Immature natural killer cell (primary cell): ENCODE measurements around the gene FKBP10. TPM values are rescaled to one million over a fixed set of nuclear protein-coding genes. Genes with fewer than 3 reads are reported as not detected.

Experiments used
- DNase-seq, 3 donors: peaks; one replicate each; pipeline ENCODE4 v3.0.0; 2022; ENCODE audit warnings: mixed read lengths in 1 of 3
- H3K27ac Mint-ChIP-seq, 6 donors: one replicate each; pipeline ENCODE4 v1.8.0; 2020; ENCODE audit warnings: mixed read lengths in 6 of 6, mild to moderate bottlenecking in 5 of 6, inconsistent platforms in 4 of 6, moderate library complexity in 3 of 6
- H3K27me3 Mint-ChIP-seq, 3 donors: one replicate each; pipeline ENCODE4 v1.8.0; 2020 to 2021; ENCODE audit warnings: low read depth in 3 of 3, mild to moderate bottlenecking in 3 of 3, mixed read lengths in 3 of 3, moderate library complexity in 3 of 3, inconsistent platforms in 1 of 3
- H3K36me3 Mint-ChIP-seq, 3 donors: one replicate each; pipeline ENCODE4 v1.8.0; 2020; ENCODE audit warnings: mixed read lengths in 3 of 3, inconsistent platforms in 2 of 3, mild to moderate bottlenecking in 2 of 3
- H3K4me1 Mint-ChIP-seq, 2 donors: one replicate each; pipeline ENCODE4 v1.8.0; 2020; ENCODE audit warnings: inconsistent platforms in 2 of 2, mild to moderate bottlenecking in 2 of 2, mixed read lengths in 2 of 2, moderate library complexity in 1 of 2
- H3K4me3 Mint-ChIP-seq, 5 donors: one replicate each; pipeline ENCODE4 v1.8.0; 2020; ENCODE audit warnings: mild to moderate bottlenecking in 5 of 5, mixed read lengths in 5 of 5, inconsistent platforms in 3 of 5, moderate library complexity in 3 of 5
- H3K9me3 Mint-ChIP-seq, 6 donors: one replicate each; pipeline ENCODE4 v1.8.0; 2020; ENCODE audit warnings: mild to moderate bottlenecking in 6 of 6, mixed read lengths in 6 of 6, inconsistent platforms in 4 of 6, moderate library complexity in 3 of 6
- polyA plus RNA-seq, 3 donors: library from polyadenylated mRNA; unstranded; fragments of 300-500 nt; fragmentation: Illumina TruSeq; gene quantifications; one replicate each; pipeline ENCODE4 v1.2.3, GENCODE V29; 2021

The FKBP10 gene
- polyA plus RNA-seq, 3 donors from 2014 or later, result 0.43 to 0.71 TPM; not detected in 1

DNA sequence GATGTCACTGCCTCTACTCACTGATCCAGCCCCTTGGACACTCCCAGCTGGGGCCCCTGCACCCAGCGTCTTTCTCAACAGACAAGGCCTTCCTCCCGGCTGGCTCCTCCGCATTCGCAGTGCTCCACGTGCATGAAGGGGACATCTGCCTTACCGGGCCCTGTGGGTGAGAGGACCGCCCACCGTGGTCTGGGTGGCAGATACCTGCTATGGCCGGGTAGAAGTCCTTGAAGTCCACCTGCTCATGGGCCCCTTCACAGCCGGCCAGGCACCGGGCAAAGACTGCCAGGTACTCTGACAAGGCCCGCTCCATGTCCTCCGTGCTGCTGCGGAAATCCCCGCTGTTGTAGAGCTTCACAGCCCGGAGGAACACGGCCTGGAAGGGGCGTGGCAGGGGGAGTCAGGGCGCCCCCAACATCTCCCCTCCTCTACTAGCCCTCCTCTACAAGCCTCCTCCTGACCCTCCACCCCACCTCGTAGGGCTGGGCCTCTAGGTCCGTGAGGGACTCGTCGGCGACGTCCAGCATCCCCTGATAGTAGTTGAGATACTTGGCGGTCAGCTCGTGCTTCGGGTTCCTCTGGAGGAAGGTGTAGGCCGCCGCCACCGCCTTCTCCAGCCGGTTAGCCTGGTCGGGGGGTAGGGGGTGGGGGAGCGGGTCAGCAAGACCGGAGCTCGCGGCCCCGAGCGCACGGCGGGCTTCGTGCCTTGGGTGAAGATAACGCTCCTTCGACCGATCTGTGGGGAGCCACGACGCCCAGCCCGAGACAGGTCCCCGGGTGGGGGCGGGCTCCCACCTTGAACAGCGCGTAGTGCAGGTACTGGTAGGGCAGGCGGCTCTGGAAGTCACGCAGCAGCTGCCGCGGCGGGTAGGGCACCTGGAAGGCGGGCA lies 1.9 kb upstream of the FKBP10 start:
- peak overlapping the region in 1 of 6 donors; percentile 53 for H3K27ac Mint-ChIP-seq
- peaks cover 2 to 6% (median 5%) of the 10 kb centered on the region in 3 donors for H3K27me3 Mint-ChIP-seq
- no peaks in the 10 kb centered on the region for H3K9me3 Mint-ChIP-seq
- DNase-seq, result no peak
- peaks cover 31 to 33% of the 10 kb centered on the region in 2 donors for H3K4me1 Mint-ChIP-seq
- H3K36me3 Mint-ChIP-seq, result peaks cover 0 to 3% (median 0%) of the 10 kb centered on the region in 3 donors
- H3K4me3 Mint-ChIP-seq, result peak overlapping the region; percentile 72 to 97 (median 77)

DNA sequence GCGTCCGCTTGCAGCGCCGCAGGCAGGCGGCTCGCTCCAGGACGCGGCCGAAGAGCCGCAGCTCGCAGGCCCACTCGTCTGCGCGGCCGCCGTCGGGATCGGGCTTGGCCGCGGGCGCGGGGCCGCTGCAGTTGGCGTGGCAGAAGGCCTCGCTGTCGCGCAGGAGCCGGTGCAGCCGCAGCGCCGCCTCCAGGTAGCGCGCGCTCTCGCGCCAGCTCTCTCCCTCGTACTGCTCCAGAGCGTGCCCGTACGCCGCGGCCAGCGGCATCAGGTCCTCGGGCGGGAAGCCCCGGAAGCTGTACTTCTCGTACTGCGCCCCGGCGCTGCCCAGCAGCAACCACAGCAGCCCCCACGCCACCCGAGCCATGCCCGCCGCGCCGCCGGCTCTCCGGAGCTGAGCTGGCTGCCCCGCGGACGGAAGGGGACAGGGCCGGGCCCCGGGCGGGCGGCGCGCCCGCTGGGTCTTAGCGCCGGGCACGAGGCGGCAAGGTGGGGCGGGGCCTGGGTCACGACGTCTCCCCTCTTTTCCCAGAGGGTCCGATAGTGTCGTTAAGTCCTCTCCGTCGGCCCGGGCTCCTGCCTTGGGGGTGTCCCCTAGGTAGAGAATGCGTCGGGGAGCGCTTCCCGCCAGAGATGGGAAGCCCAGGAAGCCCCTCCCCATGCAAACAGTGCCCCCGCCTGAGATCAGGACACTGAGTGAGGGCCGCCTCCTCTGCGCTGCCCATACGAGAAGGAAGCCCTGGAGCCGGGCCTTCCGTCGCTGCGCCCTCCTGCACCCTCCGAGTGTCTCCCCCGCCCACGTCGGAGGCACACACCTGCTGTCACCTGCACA lies 1.0 kb upstream of the FKBP10 start, which contains the start of gene P3H4:
Gene P3H4 (minus strand): TSS at position 401 of the 832 bp plus-strand sequence. CDS start 34 bp downstream, at position 367.
- H3K4me1 Mint-ChIP-seq, result peaks cover 31 to 33% of the 10 kb centered on the region in 2 donors
- H3K36me3 Mint-ChIP-seq, result no peaks in the 10 kb centered on the region
- no peaks in the 10 kb centered on the region for H3K9me3 Mint-ChIP-seq
- peak within 1 kb of the TSS; percentile 58 to 86 (median 74) for H3K27ac Mint-ChIP-seq
- peak; percentile 78 to 81 (median 79) for DNase-seq
- peak within 1 kb of the TSS; percentile 93 to 99 (median 96) for H3K4me3 Mint-ChIP-seq
- H3K27me3 Mint-ChIP-seq, result peaks cover 2 to 6% (median 5%) of the 10 kb centered on the region in 3 donors

DNA sequence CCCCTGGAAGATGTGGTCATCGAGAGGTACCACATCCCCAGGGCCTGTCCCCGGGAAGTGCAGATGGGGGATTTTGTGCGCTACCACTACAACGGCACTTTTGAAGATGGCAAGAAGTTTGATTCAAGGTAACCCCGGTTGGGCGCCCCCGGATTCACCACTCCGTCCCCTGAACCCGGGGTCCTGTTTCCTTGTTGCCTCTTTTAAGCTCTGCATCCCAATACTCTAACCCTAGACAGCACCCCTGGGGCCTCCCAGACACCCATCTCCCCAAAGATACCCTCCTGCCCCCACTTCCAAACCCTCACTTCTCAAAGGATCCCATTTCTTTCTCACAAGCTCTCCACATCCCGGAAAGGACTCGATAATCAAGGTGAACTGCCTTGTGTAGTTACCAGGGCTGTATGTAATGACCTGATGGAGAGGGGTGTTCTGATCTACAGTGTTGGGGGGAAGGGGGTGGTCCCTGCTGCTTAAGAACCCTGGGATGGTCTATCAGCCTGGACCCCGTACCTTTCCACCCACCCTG lies 412 bp downstream of the FKBP10 start:
- peaks cover 31 to 33% of the 10 kb centered on the region in 2 donors for H3K4me1 Mint-ChIP-seq
- no peaks in the 10 kb centered on the region for H3K36me3 Mint-ChIP-seq
- H3K27me3 Mint-ChIP-seq, result peaks cover 2 to 5% (median 4%) of the 10 kb centered on the region in 3 donors
- DNase-seq, result no peak
- H3K4me3 Mint-ChIP-seq, result peak overlapping the region; percentile 64 to 74 (median 72)
- H3K27ac Mint-ChIP-seq, result peak overlapping the region in 3 of 6 donors; percentile 13 to 71 (median 15)
- H3K9me3 Mint-ChIP-seq, result no peaks in the 10 kb centered on the region

DNA sequence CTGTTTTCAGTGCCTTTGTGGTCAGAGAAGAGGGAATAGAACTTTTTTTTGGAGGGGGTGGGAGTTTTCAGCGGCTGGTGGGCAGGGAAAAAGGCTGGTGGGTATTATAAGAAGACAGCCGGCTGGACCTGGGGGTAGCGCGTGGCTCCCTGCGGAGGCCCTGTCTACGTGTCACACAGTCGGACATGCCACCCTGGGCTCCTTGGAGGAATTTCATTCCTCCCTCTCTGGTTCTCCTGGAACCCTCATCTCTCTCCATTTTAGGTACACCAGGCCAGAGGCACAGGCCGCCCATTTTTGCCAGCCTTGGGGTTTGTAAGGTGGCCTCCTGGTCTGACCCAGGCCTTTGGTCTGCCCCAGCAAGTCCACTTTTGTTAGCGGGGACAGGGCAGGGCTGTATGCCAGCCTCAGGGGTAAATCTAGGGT lies 908 bp downstream of the FKBP10 start:
- Mint-ChIP-seq H3K9me3 (no peaks in the 10 kb centered on the region), H3K36me3 (no peaks in the 10 kb centered on the region), H3K27me3 (peaks cover 2 to 5% (median 4%) of the 10 kb centered on the region in 3 donors), H3K4me1 (peaks cover 31 to 33% of the 10 kb centered on the region in 2 donors), H3K4me3 (peak overlapping the region; percentile 43 to 74 (median 72)), H3K27ac (peak overlapping the region in 2 of 6 donors; percentile 16 to 50)
- no peak for DNase-seq

DNA sequence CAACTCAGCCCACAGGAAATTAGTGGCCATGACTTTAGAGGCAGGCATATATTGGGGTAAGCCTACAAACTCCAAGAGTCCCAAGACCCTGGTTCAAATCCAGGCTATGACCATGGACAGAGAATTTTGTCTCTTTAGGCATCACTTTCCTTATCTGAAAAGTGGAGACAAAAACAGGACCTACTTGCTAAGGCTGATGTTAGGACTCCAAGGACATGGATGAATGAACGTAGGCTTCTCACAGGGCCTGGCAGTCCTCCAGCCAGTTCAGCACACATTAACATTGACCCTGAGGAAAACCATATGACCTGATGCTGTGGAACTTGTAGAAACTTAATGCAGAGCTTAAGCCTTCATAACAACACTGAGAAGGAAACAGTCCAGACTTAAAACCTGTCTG lies 1.4 kb downstream of the FKBP10 start:
- DNase-seq, result no peak
- H3K4me1 Mint-ChIP-seq, result peaks cover 29 to 33% of the 10 kb centered on the region in 2 donors
- H3K27ac Mint-ChIP-seq, result peak overlapping the region in 2 of 6 donors; percentile 16 to 31
- no peaks in the 10 kb centered on the region for H3K9me3 Mint-ChIP-seq
- peaks cover 2 to 5% (median 4%) of the 10 kb centered on the region in 3 donors for H3K27me3 Mint-ChIP-seq
- no peaks in the 10 kb centered on the region for H3K36me3 Mint-ChIP-seq
- H3K4me3 Mint-ChIP-seq, result peak overlapping the region in 2 of 5 donors; percentile 72 to 73

DNA sequence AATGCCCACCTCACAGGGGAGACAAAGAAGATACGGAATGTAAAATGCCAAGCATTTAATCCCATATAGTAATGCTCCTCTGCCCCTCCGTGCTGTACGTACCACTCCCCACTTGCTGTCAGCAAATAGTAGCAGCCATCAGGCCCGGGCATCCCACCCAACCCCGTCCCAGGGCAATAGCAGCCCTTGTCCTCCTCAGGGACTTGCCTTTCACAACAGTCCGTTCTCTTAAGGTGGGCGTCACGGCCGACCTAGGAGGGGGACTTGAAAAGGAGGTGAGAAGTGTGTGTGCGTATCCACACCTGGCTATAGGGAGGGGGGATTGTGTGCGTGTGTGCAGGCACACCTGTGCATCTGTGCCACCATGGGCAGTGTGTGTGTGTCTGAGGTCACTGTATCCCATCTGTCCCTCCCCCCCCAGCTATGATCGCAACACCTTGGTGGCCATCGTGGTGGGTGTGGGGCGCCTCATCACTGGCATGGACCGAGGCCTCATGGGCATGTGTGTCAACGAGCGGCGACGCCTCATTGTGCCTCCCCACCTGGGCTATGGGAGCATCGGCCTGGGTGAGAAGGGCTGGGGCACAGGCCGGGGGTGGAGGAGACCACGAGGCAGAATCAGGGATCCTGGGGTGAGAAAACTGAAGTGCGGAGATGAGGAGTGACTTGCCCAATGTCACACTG lies 4.0 kb downstream of the FKBP10 start:
- Mint-ChIP-seq H3K4me3 (no peak overlapping the region), H3K4me1 (peaks cover 13 to 17% of the 10 kb centered on the region in 2 donors), H3K9me3 (no peaks in the 10 kb centered on the region), H3K36me3 (no peaks in the 10 kb centered on the region), H3K27me3 (peaks cover 2 to 5% (median 4%) of the 10 kb centered on the region in 3 donors), H3K27ac (no peak overlapping the region)
- no peak for DNase-seq

DNA sequence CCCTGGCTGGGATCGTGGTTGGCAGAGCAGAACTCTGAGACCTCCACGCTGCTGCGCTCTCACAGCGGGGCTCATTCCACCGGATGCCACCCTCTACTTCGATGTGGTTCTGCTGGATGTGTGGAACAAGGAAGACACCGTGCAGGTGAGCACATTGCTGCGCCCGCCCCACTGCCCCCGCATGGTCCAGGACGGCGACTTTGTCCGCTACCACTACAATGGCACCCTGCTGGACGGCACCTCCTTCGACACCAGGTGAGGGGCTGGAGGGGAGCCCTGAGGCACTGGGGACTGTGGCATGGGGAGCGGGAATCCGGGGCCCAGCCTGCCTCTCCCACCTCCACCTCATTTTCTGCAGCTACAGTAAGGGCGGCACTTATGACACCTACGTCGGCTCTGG lies 5.2 kb downstream of the FKBP10 start:
- DNase-seq, result no peak
- Mint-ChIP-seq H3K27me3 (peaks cover 0 to 4% (median 2%) of the 10 kb centered on the region in 3 donors), H3K4me1 (peaks cover 5 to 10% of the 10 kb centered on the region in 2 donors), H3K4me3 (no peak overlapping the region), H3K36me3 (no peaks in the 10 kb centered on the region), H3K9me3 (no peaks in the 10 kb centered on the region), H3K27ac (no peak overlapping the region)

DNA sequence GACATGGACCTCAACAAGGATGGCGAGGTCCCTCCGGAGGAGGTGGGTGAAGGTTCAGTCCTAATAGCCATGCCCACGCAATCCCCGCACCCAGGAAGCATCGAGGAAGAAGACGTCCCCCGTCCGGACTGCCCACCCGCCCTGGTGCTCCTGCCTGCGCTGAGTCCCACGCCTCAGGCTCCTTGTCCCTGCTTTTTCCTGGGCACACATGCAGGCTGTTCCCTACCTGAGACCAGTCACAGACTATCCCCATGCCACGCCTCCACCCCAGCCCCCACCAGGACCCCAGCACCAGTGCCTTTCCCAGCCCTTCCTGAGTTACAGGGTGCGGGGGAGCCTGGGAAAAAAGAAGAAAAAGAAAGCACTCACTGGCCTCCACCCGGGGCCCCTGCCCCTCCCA lies 9.0 kb downstream of the FKBP10 start:
- Mint-ChIP-seq H3K4me3 (no peak overlapping the region), H3K9me3 (no peaks in the 10 kb centered on the region), H3K27me3 (peaks cover 0 to 2% (median 1%) of the 10 kb centered on the region in 3 donors), H3K27ac (no peak overlapping the region), H3K36me3 (peaks cover 0 to 3% (median 0%) of the 10 kb centered on the region in 3 donors), H3K4me1 (no peaks in the 10 kb centered on the region)
- DNase-seq, result no peak

DNA sequence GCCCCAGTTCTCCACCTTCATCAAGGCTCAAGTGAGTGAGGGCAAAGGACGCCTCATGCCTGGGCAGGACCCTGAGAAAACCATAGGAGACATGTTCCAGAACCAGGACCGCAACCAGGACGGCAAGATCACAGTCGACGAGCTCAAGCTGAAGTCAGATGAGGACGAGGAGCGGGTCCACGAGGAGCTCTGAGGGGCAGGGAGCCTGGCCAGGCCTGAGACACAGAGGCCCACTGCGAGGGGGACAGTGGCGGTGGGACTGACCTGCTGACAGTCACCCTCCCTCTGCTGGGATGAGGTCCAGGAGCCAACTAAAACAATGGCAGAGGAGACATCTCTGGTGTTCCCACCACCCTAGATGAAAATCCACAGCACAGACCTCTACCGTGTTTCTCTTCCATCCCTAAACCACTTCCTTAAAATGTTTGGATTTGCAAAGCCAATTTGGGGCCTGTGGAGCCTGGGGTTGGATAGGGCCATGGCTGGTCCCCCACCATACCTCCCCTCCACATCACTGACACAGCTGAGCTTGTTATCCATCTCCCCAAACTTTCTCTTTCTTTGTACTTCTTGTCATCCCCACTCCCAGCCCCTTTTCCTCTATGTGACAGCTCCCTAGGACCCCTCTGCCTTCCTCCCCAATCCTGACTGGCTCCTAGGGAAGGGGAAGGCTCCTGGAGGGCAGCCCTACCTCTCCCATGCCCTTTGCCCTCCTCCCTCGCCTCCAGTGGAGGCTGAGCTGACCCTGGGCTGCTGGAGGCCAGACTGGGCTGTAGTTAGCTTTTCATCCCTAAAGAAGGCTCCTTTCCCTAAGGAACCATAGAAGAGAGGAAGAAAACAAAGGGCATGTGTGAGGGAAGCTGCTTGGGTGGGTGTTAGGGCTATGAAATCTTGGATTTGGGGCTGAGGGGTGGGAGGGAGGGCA lies 9.7 kb downstream of the FKBP10 start:
- Mint-ChIP-seq H3K27ac (no peak overlapping the region), H3K36me3 (peaks cover 0 to 3% (median 0%) of the 10 kb centered on the region in 3 donors), H3K9me3 (no peaks in the 10 kb centered on the region), H3K4me3 (no peak overlapping the region), H3K4me1 (no peaks in the 10 kb centered on the region), H3K27me3 (peaks cover 0 to 2% (median 1%) of the 10 kb centered on the region in 3 donors)
- no peak for DNase-seq

DNA sequence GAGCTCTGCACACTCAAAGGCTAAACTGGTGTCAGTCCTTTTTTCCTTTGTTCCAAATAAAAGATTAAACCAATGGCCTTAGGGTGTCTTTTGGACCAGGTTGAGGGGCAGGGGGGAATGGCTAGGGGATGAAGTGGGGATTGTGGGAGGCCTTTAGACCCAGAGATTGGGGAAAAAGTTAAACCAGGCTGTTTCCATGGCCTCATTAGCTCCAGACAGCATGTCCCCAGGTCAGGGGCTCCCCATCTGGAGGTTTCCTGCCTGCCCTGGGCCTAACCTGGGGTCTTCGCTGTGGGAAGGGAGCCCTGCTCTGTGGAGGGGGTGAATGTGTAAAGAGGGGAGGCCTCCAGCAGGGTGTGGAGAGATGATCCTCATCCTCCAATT lies 10.3 kb downstream of the FKBP10 start:
- peaks cover 0 to 3% (median 0%) of the 10 kb centered on the region in 3 donors for H3K36me3 Mint-ChIP-seq
- no peak overlapping the region for H3K4me3 Mint-ChIP-seq
- H3K27me3 Mint-ChIP-seq, result peaks cover 0 to 2% (median 1%) of the 10 kb centered on the region in 3 donors
- H3K27ac Mint-ChIP-seq, result no peak overlapping the region
- H3K9me3 Mint-ChIP-seq, result no peaks in the 10 kb centered on the region
- DNase-seq, result no peak
- H3K4me1 Mint-ChIP-seq, result no peaks in the 10 kb centered on the region

DNA sequence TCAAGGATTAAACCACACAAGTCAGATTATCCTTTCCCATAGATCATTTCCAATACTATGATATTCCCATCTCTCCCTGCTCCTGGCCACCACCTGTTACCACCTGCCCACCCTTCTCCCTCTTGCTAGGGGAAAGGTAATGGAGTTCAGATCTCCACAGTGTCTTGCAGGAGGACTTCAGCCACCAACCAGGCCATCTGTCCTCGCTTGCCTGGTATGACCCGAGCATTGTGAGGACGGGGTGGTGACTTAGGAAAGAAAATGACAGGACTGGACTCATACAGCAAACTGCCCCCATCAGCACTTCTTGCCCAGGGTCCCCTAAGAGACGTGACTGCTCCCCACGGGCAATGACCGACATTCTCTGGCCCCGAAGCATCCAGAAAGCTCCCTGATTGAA lies 10.8 kb downstream of the FKBP10 start:
- peaks cover 0 to 3% (median 0%) of the 10 kb centered on the region in 3 donors for H3K36me3 Mint-ChIP-seq
- no peaks in the 10 kb centered on the region for H3K4me1 Mint-ChIP-seq
- H3K27me3 Mint-ChIP-seq, result peaks cover 0 to 2% (median 1%) of the 10 kb centered on the region in 3 donors
- no peak overlapping the region for H3K27ac Mint-ChIP-seq
- DNase-seq, result no peak
- H3K4me3 Mint-ChIP-seq, result no peak overlapping the region
- H3K9me3 Mint-ChIP-seq, result no peaks in the 10 kb centered on the region

DNA sequence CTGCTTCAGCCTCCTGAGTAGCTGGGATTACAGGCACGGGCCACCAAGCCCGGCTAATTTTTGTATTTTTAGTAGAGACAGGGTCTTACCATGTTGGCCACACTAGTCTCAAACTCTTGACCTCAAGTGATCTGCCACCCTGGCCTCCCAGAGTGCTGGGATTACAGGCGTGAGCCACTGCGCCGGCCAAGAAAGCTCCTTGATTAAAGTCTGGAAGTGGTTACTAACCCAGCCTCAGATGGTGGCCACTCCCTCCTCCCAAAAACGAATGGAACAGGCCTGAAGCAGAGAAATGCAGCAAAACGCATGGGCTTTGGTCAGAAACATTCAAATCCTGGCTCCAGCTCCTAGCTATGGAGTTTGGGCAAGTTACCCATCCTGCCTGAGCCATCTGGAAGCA lies 11.3 kb downstream of the FKBP10 start:
- no peak overlapping the region for H3K27ac Mint-ChIP-seq
- H3K36me3 Mint-ChIP-seq, result peaks cover 0 to 6% (median 0%) of the 10 kb centered on the region in 3 donors
- no peak overlapping the region for H3K4me3 Mint-ChIP-seq
- no peaks in the 10 kb centered on the region for H3K4me1 Mint-ChIP-seq
- H3K27me3 Mint-ChIP-seq, result peaks cover 0 to 2% (median 1%) of the 10 kb centered on the region in 3 donors
- H3K9me3 Mint-ChIP-seq, result no peaks in the 10 kb centered on the region
- no peak for DNase-seq
